ENCODE data around the gene CMTR1.

- no peak for TF ChIP-seq CTCF (IDR thresholded peaks at IDR 0.05; ENCODE audit: low read depth, low read length, missing input control)
- no peak for TF ChIP-seq MAX (IDR thresholded peaks at IDR 0.05)
- TF ChIP-seq FOXA1 (IDR thresholded peaks at IDR 0.05) = no peak
- no peak for TF ChIP-seq RAD21 (IDR thresholded peaks at IDR 0.05)
- no peak for TF ChIP-seq TAF1 (conservative IDR thresholded peaks at IDR 0.05)
These were observed 67.2 kb downstream of the CMTR1 start for GRCh38 chr6:37500294-37500608.
